ENCODE measurements around the gene SDF4.

SDF4 gene

DNA sequence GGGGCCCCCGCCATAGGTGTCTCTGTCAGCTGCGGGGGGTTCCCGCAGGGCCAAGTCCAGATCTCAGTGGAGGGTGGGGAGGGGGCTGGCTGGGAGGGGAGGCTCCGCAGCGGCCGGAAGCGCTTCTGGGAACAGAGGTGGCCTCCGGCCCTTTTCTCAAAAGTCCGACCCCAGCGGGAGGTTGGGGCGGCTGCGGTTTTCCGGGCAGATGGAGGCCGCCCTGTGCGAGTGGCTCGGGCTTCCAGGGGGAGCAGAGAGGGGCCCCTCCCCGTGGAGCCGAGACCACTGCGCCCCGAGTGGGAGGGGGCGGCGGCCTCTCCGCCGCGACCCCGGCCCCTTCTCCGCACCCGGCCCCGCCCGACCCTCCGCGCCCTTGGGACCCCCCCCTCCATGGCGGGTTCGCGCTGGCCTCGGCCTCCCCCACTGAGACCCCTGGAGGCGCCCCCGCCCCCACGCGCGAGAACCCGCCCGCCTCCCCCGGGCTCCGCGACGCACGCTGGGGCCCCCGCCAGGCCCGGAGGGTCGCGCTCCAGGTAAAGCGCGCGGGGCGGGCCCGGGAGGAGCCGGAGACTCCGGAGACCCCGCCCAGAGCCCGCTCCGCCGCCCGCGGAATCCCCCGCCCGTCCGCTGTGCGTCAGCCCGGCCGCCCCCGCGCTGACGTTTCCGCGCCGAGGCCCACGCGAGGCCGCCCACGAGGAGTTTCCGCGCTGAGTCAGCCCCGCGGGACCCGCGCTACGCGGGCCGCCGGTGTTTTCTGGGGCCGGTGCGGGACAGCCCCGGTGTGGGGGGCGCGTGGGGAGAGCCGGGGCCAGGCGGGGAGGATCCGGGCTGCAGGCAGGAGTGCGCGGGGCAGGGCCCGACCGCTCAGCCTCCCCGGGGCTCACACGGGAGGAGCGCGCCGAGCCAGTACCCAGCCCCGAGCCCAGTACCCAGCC is 30.7 kb downstream of the SDF4 start:
- TF ChIP-seq CTCF (IDR thresholded peaks at IDR 0.05; ENCODE audit: extremely low read depth, missing control alignments) = no peak

GRCh38 chr1:1199961-1200875 is 31.6 kb downstream of the SDF4 start:
- no peak for TF ChIP-seq CTCF (IDR thresholded peaks at IDR 0.05; ENCODE audit: extremely low read depth, missing control alignments)
- DNase-seq (ENCODE audit: low spot score) = no peak

More for the DNA sequence above, 30.7 kb downstream of the SDF4 start:
- DNase-seq (ENCODE audit: low spot score) = peak; percentile 95

DNA sequence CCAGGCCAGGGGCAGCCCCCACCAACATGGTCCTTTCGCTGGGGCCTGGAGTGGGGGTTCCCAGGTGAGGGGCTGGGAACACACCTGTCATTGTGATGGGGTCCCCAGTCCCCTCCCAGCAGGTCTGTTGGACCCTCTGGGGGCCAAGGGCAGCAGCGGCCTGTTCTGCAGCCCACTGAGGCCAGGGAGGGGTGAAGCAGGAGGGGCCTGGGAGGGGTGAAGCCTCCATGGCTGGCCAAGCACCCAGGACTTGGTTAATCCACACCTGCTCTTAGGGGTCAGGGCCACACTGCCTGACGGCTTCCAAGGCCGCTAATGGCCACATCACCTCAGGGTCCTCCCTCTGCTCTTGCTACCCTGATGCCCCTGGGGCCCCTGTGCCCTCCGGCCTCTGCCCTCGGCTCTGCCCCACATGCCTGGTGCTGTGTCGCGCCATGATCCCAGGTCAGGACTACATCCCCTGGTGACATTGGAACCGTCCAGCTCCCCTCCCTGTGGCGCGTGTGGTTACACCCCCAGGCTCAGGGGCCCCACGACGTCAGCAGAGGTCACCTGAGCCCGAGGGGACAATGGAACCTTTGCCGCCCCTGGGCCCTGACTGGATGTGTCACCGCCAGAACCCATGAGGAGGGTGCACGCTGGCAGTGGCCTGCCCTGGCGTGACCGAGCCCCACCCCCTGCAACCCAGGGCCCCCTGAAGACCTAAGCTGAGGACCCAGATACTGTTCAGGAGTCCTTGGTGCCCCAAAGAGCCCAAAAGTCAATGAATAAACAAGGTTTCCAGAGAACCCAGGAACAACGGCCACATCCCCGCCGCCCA is 32.5 kb downstream of the SDF4 start:
- no peak for TF ChIP-seq CTCF (IDR thresholded peaks at IDR 0.05; ENCODE audit: extremely low read depth, missing control alignments)
- DNase-seq (ENCODE audit: low spot score) = no peak

DNA sequence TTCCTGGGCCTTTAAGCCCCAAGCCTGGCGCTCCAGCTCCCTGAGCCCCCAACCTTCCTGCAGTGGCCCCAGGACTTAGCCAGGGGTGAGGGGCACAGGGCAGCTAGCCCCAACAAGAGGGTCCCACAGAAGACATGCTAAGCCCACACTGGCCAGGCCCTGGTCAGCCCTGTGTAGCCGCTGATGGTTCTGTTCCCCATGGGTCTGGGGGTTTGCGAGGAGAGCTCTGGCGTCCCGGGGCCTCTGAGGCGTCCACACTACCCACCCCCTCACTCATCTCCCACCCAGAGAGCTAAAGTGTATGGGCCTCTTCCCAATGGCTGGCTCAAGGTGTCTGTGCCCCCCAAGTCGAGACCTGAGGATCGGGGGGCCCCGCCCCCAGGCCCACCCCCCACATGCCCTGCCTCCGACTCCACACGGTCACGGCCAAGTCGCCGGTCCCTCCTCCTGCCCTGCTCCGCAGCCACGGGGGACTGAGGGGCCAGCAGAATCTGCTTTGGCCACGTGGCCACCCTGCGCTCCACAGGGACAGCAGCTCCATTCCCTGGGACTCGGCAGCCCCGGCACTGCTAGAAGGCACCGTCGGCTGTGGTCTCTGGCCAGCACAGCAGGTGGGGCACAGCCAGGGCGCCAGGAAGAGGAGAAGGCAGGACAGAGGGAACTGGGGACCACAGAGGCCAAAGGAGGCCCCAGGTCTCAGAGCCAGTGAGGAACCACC is 33.2 kb downstream of the SDF4 start:
- no peak for DNase-seq (ENCODE audit: low spot score)
- no peak for TF ChIP-seq CTCF (IDR thresholded peaks at IDR 0.05; ENCODE audit: extremely low read depth, missing control alignments)

GRCh38 chr1:1197551-1198422 is 34.0 kb downstream of the SDF4 start:
- no peak for DNase-seq (ENCODE audit: low spot score)

More at GRCh38 chr1:1197551-1198422, 34.0 kb downstream of the SDF4 start:
- no peak for TF ChIP-seq CTCF (IDR thresholded peaks at IDR 0.05; ENCODE audit: extremely low read depth, missing control alignments)
